ENCODE measurements around the gene FZD4.
"Not testable (repeated sequence)": the region's sequence is repeated elsewhere in the genome, so short reads cannot be mapped to it uniquely, and the experiment has no call there.

Gene FZD4

DNA sequence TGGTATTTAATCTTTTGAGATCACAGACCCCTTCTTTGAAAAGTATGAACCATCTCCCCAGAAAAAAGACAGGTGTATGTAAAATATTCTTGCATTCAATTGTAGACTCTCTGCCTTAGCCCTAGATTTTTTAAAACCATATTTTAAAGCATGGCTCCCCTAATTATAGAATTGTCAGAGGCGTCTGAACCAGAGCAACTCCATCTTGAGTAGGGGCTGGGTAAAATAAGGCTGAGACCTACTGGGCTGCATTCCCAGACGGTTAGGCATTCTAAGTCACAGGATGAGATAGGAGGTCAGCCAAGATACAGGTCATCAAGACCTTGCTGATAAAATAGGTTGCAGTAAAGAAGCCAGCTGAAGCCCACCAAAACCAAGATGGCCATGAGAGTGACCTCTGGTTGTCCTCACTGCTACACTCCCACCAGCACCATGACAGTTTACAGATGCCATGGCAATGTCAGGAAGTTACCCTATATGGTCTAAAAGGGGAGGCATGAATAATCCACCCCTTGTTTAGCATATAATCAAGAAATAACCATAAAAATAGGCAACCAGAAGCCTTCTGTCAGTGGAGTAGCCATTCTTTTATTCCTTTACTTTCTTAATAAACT, 17.9 kb downstream of the FZD4 start:
- DNase-seq (ENCODE audit: low spot score), result not testable (repeated sequence)

DNA sequence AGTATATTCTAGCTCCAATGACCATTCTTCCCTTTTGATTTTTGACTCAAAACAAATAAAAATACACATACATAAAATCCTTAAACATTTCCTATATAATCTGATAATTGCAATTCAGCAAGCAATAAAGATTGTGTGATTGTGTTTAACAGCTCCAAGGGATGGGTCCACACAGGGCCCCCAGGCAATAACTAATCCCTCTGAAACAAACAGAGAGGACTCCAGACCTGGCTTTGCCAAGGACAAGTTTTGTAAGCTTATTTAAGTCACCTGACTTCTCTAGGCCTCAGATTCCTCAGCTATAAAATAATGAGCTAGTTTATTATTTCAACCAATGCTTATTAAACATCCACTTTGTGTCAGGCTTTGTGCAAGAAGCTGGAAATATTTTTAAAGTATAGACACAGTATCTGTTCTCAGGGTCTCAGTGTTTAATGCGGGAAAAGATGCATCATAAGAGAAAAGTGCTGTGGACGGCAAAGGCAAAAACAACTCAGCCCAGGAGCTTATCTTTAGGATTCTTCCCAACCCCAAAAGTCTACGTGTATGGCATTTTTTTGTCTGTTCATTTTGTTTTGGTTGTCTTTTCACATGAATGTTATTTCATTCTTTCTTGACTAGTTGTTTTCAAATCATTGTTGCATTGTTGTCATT, 20.1 kb downstream of the FZD4 start:
- no peak for DNase-seq (ENCODE audit: low spot score)

DNA sequence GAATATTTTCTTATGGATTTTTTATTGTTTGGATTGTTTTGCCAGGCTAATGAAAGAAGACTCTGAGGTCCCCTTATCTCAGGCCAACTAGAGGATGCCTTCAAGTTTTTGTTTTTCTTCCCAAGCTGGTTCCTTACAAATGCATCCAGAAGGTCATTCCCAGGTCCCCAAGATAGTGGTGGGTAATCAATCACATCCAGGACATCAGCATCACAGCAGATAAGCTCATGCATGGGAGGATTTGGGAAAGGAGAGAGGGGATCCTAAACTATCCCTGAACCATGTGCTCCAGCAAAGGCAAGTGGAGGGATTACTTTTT, 20.7 kb downstream of the FZD4 start:
- DNase-seq (ENCODE audit: low spot score), result no peak

DNA sequence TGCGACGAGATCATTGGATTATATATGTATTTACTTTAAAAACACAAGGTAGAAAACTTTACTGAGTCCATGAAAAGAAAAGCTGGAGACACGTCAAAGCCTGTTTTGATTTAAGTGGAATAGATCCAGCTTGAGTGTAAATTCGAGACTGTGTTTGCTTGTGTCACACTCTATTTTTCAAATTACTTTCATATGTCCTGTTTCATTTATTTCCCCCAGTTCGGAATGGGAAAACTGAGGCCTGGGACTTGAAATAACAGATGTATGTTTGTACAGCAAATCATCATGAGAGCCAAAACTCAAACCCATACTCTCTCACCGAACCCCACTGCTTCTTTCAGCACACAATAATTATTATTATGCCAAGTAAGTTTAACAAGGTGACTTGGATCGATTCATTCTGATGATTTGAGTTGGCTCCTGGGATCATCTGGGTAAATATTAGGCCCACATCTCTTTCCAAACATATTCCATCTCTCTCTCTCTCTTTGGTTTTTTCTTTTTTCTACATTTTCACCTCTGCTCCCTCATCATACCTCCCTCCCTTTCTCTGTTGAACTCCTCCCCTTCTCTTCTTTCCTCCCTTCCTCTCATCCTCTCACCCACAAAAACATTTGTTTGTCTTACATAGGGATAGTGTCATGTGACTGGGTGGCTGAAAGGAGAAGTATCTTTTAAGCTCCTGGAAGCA, 21.2 kb downstream of the FZD4 start:
- DNase-seq (ENCODE audit: low spot score), result no peak

DNA sequence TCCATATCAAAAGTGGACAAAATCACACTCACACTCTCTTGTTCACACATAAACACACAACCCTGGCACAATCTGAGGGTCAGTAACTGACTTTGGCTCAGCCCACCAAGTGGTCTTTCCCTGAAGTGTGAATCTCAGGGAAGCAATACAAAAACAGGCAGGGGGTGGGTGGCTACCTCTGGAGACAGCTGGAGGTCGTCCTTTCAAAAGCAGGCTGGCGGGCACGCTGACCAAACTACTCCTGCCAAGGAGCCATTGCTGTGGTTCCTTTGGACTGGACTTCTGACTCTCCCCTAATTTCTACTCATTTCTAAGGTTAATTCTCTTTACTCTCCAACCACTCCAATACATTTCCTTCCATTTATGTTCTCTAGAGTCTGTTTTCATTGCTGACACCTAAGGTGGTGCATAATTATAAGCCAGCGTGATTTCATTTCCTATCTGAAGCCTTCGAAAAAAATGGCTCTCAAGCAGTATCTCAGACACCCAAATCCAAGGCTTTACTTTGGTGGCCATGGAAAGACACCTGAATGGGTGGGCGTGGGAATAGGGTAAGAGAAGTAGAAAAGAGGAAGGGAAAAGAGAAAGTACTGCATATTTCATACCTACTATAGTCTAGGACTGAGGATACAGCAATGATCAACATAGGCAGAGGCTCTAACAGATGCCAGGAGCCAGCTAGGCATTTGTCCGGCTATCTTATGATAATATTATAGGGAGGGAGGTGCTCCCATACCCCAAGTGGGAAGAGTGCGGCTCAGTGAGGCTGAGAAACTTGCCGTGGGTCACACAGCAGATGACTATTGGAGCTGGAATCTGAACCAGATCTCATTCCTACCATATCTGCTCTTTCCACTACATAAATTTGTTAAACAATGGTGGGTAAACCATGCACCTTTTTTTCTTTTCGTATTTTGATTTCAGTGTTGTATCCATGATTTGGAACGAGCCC, 22.0 kb downstream of the FZD4 start:
- no peak for DNase-seq (ENCODE audit: low spot score)

DNA sequence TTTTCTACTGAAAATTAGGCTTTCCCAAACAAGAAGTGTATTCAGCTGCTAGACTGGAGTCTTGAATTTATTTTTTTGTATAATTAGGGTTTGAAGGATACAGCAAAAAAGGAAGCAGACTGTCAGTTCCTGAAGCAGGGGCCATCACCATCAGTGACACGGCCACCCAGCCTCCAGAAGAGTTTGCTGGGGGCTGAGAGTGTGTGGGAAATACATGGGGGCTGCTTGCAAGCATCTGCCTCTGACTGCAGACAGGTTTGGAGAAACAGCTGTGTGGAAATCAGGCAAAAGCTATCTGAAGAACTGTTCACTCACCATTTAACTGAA, 23.0 kb downstream of the FZD4 start:
- DNase-seq (ENCODE audit: low spot score), result no peak

DNA sequence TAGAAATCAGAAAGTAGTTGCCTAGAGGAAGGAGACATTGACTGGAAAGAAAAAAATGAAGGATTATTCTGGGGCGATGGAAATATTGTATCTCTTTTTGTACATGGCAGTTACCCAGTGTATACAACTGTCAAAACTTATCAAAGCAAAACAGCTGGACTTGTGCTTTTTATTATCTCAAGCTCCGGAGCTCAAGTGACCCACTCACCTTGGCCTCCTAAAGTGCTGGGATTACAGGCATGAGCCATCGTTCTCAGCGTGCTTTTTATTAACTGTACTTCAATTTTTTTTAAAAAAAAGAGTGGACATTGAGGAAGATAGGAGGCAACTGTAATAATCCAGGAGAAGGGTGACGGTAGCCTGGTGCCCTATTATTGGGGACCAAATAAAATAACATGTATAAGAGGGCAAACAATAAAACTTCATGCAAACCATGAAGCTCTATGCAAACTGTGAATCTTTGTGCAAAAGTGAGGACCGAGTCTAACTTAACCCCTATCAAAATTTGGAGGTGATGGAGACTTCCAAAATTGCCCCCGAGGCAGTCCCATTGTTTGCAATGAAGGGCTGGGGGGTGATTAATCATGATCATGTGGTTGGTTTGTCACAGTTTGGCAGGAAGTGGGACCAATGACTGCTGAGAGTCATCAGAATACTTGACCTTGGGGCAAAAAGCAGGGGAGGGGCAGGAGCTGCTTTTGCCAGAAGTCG, 23.5 kb downstream of the FZD4 start:
- DNase-seq (ENCODE audit: low spot score), result no peak

DNA sequence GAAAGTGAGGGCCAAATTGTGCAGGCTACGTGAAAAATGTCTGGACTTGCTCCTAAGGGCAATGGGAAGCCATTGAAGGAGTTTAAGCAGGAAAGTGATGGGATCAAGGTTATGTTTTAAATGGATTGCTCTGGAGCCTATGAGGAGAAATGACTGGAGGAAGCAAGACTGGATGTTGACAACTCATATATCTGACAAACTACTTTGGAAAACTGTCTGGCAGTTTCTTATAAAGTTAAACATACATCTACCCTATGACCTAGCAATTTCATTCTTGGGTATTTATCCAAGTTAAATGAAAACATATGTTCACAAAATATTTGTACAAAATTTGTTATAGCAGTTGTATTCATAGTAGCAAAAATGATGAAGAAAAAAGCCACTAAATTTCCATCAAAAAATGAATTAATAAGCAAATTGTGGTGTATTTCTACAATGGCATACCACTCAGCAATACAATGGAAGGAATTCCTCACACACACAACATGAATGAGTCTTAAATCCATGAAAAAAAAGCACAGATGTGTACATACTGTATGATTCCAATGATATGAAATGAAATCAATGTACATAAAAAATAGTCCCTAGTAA, 24.1 kb downstream of the FZD4 start:
- DNase-seq (ENCODE audit: low spot score), result no peak

DNA sequence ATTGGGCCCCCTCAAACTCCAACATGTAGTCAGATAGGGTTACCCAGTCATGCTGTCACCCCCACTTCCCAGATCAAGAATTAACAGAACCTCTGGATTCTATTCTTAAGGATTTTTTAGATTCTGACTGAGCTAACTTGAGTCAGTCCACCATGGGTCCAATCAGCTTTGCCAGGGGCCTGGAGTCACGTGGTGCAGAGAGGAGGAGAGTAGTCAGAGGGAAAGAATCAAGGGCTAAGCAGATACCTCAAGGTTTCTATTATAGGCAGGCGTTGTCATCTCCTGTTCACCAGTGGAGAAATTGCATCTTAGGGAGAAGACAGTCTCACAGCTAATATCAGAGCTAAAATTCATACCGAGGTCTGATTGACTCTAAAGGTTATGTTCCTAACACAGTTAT, 28.2 kb downstream of the FZD4 start:
- no peak for DNase-seq (ENCODE audit: low spot score)

DNA sequence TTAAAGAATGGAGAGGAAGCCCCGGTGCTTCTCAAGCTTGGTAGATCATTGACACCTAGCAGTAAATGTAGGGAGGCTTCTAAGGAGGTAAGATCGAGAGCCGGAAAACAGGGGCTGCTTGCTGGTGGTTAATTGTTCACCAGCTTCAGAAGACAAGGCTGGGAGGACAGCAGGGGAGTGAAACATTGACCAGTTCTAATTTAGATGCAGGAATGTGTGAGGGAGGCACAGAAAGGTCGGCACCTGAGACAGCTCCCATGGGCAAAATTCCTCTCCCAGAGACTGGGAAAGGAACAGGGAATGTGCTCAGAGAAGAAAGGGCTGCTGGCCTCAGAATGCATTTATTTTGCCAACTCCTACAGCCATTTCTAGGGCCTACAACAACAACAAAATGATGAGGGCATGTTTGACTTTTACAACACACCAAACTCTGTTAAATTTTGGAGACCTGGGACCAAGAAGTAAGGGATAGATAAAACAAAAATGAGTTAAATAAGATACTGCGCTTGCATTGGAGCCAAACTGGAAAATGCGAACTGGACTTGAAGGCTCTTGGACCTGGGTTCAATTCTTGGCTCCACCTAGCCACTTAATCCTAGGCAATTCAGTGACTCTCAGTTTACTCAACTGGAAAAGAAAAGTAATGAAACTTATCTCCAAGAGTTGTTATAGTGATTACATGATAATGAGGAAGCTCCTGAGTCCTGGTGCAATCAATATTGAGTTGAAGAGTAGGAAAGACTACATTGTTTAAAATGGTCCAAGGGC, 31.0 kb downstream of the FZD4 start:
- DNase-seq (ENCODE audit: low spot score), result peak; percentile 54

DNA sequence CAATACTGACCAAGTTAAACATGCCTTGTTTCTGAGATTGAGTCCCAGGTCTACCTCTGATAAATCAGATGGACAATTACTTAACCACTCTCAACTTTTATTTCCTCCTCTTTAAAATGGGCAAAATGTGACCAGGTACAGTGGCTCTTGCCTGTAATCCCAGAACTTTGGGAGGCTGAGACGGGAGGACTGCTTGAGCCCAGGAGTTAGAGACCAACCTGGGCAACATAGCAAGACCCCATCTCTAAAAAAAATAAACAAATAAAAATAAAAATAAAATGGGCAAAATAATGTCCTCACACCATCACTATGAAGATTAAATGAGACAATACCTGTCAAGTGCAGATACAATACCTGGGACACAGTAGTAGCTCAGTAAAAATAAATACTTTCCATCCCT, 33.0 kb downstream of the FZD4 start:
- no peak for DNase-seq (ENCODE audit: low spot score)

DNA sequence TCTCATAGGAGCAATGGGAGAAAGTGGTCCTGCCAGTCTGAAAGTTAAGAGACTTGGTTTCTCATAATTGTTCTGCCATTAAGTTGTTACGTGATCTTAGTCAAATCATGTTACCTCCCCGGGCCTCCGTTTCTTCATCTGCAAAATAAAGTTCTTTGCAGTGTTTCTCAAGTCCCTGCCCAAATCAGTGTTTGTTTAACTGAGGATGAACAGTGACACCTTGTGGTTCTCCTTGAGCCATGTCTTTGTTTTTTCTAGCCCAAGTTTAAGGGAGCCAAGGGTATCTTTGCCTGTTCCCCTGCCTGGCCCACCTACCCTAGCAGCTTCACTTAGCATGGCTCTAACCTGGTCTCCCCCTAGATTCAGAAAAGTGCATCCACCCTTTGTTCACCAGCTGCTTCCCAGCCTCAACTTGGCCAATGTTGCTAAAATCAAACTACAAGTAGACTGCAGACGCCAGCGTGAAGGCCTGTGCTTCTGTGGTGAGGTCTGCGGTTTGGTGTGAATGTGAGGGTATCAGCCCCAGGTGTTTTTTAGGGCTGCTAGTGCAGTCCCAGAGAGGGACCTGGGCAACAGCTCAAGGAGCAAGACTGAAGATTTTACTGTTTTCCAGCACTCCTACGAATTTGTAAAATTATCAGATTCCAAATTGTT, 35.5 kb downstream of the FZD4 start:
- DNase-seq (ENCODE audit: low spot score), result no peak

DNA sequence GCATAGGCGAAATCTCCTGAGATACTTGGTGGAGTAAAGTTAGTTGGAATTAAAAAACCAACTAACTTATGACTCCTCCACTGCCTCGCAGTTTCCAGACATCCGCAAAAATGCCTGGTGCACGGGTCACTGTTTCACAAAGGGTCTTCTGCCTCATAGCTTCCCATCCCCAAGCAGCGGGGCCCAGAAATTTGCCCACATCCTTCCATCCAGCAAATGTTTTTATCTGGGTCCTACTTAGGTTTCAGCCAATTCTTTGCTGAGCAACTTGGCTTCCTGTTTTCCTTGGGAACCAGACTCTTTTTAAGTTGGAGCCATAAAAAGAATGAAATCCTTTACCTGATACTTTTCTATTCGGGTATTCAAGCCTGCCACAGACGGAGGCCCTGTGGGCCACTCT, 36.2 kb downstream of the FZD4 start:
- no peak for DNase-seq (ENCODE audit: low spot score)

DNA sequence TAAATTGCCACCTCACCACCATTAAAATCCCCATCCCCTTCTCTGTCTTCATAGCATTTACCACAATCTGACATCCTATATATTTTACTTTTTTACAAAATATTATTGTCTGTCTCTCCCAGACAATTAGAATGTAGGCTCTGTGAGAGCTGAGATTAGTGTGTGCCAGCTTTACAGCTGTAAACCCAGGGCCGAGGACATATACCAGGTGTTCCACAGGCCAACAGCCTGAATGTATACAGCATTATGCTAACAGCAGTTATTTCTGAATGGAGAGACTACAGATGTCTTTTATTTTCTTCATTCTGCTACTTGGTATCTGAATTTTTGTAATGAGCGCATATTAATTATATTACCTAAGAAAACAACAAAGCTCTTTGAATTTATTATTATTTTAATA, 36.7 kb downstream of the FZD4 start:
- no peak for DNase-seq (ENCODE audit: low spot score)

DNA sequence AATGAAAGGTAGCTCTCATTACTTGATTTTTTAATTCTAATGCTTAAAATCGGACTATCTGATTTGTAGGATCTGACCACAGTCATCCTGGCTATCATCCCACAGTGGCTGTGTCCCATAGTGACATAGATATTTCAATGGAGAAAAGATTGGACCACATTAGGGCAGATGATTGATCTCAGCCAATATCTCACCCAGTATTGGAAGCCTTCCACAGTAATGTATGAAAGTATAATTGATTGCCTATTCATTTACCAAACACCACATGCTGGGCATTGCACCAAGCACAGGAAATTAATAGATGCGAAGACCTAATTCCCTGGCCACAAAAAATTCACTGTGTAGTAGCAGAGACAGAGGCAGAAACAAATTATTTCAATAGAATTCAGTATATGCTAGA, 37.6 kb downstream of the FZD4 start:
- DNase-seq (ENCODE audit: low spot score), result no peak

DNA sequence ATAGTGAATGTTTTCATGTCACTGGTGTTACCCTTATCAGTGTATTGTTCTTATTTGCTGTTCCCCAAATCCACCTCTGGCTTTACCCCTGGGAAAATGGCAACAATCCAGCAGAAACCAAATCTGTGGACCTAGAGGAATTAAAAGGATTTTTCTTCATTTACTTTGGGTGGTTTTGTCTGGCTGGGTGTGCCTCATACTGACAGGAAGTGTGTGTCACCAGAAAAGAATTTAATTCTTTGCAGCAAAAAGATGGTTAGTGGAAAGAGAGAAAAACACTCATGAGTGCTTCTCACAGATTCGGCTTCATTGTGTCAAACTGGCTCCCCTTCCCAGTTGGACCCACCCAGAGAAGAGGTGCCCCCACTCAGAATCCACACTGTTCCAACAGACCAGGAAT, 38.9 kb downstream of the FZD4 start:
- DNase-seq (ENCODE audit: low spot score), result no peak

DNA sequence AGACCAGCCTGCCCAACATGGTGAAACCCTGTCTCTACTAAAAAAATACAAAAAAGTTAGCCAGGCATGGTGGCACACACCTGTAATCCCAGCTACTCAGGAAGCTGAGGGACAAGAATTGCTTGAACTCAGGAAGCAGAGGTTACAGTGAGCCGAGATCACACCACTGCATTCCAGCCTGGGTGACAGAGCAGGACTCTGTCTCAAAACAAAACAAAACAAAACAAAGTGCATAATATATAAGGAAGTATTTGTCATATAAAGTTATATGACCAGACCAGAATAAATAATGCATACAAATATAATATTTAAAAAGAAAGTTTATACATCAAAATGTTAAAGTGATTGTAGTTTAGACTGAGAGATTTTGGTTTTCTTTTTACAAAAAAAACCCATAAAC, 39.3 kb downstream of the FZD4 start:
- not testable (repeated sequence) for DNase-seq (ENCODE audit: low spot score)

DNA sequence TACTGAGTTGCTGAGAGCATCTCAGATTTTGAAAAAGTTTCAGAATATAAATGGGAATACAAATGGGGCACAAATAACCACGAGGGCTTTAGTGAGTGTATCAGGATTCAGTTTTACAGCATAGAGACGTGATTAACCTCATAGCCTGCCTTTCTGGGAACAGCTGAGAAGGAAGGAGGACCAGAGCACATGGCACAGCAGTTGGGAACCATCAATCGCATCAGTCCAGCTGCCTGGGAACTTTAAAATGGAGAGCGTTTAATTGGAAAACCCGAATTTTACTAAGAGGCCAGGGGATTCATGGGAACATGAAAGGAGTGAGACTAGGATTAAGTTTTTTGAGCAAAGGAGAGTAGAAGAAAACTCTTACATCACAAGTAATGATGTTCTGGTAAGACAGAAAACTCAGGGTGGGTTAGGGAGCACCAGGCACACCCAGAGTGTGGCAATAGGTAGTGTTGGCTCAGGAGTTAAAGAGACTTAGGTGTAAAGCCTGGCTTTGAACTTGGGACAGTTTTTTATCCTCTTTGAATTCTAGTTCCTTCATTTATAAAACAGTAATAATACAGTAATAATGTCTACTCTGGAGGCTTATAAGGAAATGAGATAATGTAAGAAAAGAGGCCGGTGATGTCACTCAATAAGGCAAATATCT, 40.2 kb downstream of the FZD4 start:
- no peak for DNase-seq (ENCODE audit: low spot score)

DNA sequence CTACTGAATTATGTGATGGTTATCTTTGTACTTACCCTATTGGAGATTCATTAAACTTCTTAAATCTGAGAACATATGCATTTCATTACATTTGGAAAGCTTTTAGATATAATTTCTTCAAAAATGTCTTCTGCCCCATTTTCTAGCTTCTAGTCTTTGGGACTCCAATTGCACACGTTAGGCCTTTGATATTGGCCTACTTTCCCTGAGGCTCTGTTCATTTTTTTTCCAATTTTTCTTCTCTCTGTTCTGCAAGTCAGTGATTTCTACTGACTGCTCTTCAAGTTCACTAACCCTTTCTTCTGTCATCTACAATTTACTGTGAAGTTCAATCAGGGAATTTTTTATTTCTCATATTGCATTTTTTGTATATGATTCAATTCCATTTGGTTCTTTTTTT, 43.0 kb downstream of the FZD4 start:
- no peak for DNase-seq (ENCODE audit: low spot score)

DNA sequence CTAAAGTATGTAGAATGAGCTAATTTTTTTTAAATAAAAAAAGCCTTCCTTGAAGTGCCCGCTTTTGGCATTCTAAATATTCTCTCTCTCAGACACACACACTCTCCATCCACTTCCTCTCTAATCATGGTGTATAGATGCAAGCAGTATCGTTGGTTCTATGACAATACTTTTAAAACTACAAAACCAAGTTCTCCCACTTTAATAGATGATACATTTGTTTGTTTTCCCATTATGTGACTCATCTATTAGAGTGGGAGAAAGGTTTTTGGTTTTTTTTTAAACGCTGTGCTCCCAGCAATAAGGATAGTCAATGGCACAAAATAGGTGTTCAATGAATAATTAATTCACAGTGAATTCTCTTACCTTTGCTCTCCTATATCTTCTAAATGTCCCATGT, 44.6 kb downstream of the FZD4 start:
- no peak for DNase-seq (ENCODE audit: low spot score)

Measured in ecto neural progenitor cell (in vitro differentiated cells).